Right atrium auricular region (tissue), 2 donors: ENCODE results near the gene FLT1. TPM values are rescaled to one million over a fixed set of nuclear protein-coding genes. Genes with fewer than 3 reads are reported as not detected.

ENCODE experiments used
- DNase-seq: peaks from one replicate; pipeline ENCODE4 v3.0.0-alpha.2; 2019; ENCODE audit warnings: low spot score
- H3K27ac ChIP-seq, 2 donors: fragments of 200-600 bp; sonication (generic); 1 replicate in 1 of 2; 2 replicates in 1 of 2; pipeline ENCODE4 v1.5.1; 2016 to 2019
- H3K27me3 ChIP-seq, 2 donors: fragments of 200-600 bp; sonication (generic); one replicate each; pipeline versions ENCODE4 v1.5.1 to v1.6.0; 2017 to 2019
- H3K36me3 ChIP-seq: fragments of 200-600 bp; sonication (generic); one replicate; pipeline ENCODE4 v1.5.1; 2016
- H3K4me1 ChIP-seq, 2 donors: fragments of 200-600 bp; sonication (generic); one replicate each; pipeline versions ENCODE4 v1.5.1 to v1.6.0; 2017 to 2019
- H3K4me3 ChIP-seq, 2 donors: fragments of 200-600 bp; sonication (generic); 1 replicate in 1 of 2; 2 replicates in 1 of 2; pipeline ENCODE4 v1.5.1; 2017 to 2019; ENCODE audit warnings: mild to moderate bottlenecking in 1 of 2, moderate library complexity in 1 of 2
- H3K9me3 ChIP-seq, 2 donors: fragments of 200-600 bp; sonication (generic); one replicate each; pipeline ENCODE4 v1.5.1; 2019
- total RNA-seq, 2 donors: library from RNA; depleted of rRNA; stranded (reverse); fragments of >200 nt; gene quantifications; one replicate each; pipeline ENCODE4 v1.1.0, GENCODE V29; 2016
- TF ChIP-seq, protein P1 (sequence below), 2 donors: fragments of 200-600 bp; sonication (generic); IDR thresholded peaks; one replicate each; pipeline ENCODE4 v1.5.1; 2019; ENCODE audit warnings: antibody characterized with exemption in 2 of 2

Gene FLT1
- total RNA-seq, 2 donors from 2014 or later = 40.0 to 51.3 TPM

DNA sequence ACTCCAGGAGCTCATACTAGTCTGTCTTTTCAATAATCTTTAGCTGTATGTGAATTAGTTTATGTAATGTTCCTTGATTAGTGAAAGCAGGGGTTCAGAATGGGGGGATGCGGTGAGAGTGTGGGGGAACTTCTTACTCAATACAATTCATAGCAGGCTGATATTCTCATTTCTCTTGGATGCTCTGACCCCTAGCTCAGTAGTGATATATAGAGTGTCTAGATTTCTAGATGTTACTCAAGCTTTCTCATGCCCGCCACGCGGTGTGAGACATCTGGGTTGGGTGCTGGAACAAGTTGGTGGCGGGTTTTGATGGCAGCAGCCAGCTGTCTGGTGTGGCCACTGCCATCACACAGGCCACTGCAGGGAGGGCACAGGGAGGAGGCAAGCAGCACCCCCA, 39.3 kb upstream of the FLT1 start:
- H3K4me1 ChIP-seq = peaks cover 0 to 31% of the 10 kb centered on the region in 2 donors
- TF ChIP-seq, protein P1, sequence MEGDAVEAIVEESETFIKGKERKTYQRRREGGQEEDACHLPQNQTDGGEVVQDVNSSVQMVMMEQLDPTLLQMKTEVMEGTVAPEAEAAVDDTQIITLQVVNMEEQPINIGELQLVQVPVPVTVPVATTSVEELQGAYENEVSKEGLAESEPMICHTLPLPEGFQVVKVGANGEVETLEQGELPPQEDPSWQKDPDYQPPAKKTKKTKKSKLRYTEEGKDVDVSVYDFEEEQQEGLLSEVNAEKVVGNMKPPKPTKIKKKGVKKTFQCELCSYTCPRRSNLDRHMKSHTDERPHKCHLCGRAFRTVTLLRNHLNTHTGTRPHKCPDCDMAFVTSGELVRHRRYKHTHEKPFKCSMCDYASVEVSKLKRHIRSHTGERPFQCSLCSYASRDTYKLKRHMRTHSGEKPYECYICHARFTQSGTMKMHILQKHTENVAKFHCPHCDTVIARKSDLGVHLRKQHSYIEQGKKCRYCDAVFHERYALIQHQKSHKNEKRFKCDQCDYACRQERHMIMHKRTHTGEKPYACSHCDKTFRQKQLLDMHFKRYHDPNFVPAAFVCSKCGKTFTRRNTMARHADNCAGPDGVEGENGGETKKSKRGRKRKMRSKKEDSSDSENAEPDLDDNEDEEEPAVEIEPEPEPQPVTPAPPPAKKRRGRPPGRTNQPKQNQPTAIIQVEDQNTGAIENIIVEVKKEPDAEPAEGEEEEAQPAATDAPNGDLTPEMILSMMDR (IDR thresholded peaks at IDR 0.05) = no peak
- no peaks in the 10 kb centered on the region for H3K36me3 ChIP-seq
- no peak overlapping the region for H3K27ac ChIP-seq
- H3K9me3 ChIP-seq = no peaks in the 10 kb centered on the region
- DNase-seq = no peak
- H3K4me3 ChIP-seq = no peak overlapping the region
- no peaks in the 10 kb centered on the region for H3K27me3 ChIP-seq

DNA sequence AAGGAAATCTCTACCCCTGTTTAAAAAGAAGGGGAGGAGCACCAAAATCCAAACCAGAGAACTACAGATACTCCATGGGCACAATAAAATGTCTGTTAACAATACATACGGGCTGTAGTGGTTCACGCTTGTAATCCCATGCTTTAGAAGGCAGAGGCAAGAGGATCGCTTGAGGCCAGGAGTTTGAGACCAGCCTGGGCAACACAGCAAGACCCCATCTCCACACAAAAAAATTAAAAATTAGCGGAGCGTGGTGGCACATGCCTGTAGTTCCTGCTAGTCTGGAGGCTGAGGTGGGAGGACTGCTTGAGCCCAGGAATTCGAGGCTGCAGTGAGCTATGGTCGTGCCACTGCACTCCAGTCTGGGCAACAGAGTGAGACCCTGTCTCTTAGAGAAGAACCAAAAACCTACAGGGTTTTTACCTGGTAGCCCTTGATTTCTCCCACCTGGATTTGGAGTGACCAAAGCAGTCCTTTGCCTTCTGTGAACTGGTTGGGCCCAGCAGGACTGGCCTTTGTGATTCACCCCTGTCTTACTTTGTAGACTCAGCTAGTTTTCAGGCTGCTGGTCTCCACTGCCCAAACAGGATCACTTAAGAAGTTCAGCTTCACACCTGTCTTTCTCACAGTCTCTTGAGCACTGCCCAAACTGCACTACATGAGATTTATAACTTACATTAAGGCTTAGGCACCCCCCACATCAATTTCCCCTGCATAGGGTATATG, 38.7 kb upstream of the FLT1 start:
- Histone ChIP-seq H3K9me3 (no peaks in the 10 kb centered on the region), H3K4me3 (no peak overlapping the region), H3K4me1 (peaks cover 0 to 31% of the 10 kb centered on the region in 2 donors), H3K36me3 (no peaks in the 10 kb centered on the region), H3K27ac (peak overlapping the region in 1 of 2 donors; percentile 70), H3K27me3 (no peaks in the 10 kb centered on the region)
- DNase-seq = no peak
- TF ChIP-seq, protein P1 (IDR thresholded peaks at IDR 0.05) = no peak

DNA sequence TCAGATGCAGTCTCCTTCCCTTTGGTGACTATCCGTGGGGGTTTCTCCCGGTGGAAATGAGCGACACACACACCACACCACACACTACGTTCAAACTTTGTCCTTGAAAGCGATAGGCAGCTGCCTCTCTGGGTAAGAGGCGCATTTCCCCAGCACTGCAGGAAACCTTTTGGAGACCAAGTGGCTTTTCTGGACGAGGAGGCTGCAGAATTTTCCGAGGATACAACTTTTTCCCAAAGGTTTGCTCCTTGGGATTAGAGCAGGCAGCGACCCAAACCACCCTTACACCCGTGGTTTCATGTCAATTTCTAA, 38.2 kb upstream of the FLT1 start:
- Histone ChIP-seq H3K27ac (peak overlapping the region; percentile 62 to 70), H3K4me1 (peaks cover 0 to 31% of the 10 kb centered on the region in 2 donors), H3K27me3 (no peaks in the 10 kb centered on the region), H3K9me3 (no peaks in the 10 kb centered on the region), H3K36me3 (no peaks in the 10 kb centered on the region), H3K4me3 (peak overlapping the region; percentile 39 to 58)
- DNase-seq = no peak
- TF ChIP-seq, protein P1 (IDR thresholded peaks at IDR 0.05) = no peak

DNA sequence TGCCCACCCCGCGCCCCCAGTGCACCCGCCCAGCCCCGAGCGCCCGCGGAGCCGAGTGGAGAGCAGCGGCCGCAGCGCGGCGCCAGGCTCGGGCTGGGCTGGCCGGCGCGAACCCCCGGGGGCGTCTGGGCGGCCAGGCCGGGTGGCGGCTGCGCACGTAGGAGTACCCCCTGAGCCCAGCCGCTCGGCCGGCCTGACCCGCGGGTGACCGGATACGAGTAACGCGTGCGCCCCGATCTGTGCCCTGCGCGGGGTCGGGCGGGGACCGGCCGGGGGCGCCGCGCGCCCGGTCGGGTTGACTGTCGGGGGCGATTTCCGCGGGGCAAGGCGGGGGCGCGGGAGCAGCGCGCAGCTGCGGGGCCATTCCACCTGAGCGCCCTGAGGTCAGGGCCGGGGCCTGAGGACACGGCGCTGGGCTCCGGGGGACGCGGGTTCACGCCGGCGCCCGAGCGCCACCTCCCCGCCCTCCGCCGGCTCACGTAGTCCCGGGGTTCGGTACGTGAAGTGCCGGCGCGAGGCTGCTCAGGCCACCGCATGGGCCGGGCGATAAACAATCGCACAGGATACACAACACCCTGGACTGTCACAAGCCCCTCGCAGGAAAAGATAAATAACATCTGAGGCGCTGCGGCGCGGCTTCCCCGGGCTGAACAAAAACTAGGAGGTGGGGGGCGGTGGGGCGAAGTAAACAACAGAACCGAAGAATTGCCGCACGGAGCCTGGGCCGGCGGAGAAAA, 37.6 kb upstream of the FLT1 start:
- H3K27me3 ChIP-seq = no peaks in the 10 kb centered on the region
- no peak for DNase-seq
- no peaks in the 10 kb centered on the region for H3K9me3 ChIP-seq
- TF ChIP-seq, protein P1 (IDR thresholded peaks at IDR 0.05) = no peak
- no peaks in the 10 kb centered on the region for H3K36me3 ChIP-seq
- peaks cover 0 to 31% of the 10 kb centered on the region in 2 donors for H3K4me1 ChIP-seq
- H3K27ac ChIP-seq = peak overlapping the region; percentile 62 to 70
- peak overlapping the region; percentile 39 to 58 for H3K4me3 ChIP-seq

DNA sequence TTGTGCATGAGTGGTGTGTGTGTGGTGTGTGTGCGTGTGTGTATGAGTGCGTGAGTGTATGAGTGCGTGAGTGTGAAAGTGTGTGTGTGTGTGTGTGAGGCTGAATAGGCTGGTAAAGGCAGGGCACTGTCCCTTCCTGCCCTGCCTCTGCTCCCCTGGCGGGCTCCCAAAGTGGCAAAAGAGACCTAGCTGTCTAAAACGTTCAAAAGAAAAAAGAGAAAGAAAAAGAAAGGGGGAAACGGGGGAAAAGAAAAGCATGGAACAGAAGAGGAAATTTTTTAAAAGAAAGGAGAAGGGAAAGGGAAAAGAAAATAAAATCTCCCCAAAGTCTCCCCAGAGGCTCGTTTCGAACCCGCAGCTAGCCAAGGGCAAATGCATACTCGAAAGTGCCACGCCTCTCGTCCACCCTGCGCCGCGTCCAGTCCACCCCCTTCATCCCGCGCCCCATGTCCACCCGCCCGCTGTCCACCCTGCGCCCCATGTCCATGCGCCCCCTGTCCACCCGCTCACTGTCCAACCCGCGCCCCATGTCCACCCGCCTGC, 37.0 kb upstream of the FLT1 start:
- Histone ChIP-seq H3K4me3 (peak overlapping the region; percentile 39 to 58), H3K27me3 (no peaks in the 10 kb centered on the region), H3K9me3 (no peaks in the 10 kb centered on the region), H3K27ac (peak overlapping the region; percentile 62 to 70), H3K4me1 (peaks cover 0 to 31% of the 10 kb centered on the region in 2 donors), H3K36me3 (no peaks in the 10 kb centered on the region)
- TF ChIP-seq, protein P1 (IDR thresholded peaks at IDR 0.05) = no peak
- DNase-seq = no peak
